ENCODE results near the gene TCN2.

DNA sequence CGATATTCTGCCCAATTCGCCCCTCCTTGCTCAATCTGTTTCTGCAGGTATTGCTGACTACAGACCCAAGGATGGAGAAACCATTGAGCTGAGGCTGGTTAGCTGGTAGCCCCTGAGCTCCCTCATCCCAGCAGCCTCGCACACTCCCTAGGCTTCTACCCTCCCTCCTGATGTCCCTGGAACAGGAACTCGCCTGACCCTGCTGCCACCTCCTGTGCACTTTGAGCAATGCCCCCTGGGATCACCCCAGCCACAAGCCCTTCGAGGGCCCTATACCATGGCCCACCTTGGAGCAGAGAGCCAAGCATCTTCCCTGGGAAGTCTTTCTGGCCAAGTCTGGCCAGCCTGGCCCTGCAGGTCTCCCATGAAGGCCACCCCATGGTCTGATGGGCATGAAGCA is 19.4 kb downstream of the TCN2 start:
- TF ChIP-seq, protein P1, sequence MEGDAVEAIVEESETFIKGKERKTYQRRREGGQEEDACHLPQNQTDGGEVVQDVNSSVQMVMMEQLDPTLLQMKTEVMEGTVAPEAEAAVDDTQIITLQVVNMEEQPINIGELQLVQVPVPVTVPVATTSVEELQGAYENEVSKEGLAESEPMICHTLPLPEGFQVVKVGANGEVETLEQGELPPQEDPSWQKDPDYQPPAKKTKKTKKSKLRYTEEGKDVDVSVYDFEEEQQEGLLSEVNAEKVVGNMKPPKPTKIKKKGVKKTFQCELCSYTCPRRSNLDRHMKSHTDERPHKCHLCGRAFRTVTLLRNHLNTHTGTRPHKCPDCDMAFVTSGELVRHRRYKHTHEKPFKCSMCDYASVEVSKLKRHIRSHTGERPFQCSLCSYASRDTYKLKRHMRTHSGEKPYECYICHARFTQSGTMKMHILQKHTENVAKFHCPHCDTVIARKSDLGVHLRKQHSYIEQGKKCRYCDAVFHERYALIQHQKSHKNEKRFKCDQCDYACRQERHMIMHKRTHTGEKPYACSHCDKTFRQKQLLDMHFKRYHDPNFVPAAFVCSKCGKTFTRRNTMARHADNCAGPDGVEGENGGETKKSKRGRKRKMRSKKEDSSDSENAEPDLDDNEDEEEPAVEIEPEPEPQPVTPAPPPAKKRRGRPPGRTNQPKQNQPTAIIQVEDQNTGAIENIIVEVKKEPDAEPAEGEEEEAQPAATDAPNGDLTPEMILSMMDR (IDR thresholded peaks at IDR 0.05; ENCODE audit: insufficient read depth, low read depth, low read length), result no peak
- no peak for TF ChIP-seq EZH2 (IDR thresholded peaks at IDR 0.05; ENCODE audit: insufficient read depth, low read length)
